Limb (tissue), 2 donors: ENCODE measurements around the gene ATP5MC2.
"Not testable (repeated sequence)": the region's sequence is repeated elsewhere in the genome, so short reads cannot be mapped to it uniquely, and the experiment has no call there.

Experiments used
- DNase-seq, 2 donors: peaks; one replicate each; pipeline ENCODE4 v3.0.0-alpha.2; 2016; ENCODE audit errors: extremely low spot score in 2 of 2

ATP5MC2 gene

DNA sequence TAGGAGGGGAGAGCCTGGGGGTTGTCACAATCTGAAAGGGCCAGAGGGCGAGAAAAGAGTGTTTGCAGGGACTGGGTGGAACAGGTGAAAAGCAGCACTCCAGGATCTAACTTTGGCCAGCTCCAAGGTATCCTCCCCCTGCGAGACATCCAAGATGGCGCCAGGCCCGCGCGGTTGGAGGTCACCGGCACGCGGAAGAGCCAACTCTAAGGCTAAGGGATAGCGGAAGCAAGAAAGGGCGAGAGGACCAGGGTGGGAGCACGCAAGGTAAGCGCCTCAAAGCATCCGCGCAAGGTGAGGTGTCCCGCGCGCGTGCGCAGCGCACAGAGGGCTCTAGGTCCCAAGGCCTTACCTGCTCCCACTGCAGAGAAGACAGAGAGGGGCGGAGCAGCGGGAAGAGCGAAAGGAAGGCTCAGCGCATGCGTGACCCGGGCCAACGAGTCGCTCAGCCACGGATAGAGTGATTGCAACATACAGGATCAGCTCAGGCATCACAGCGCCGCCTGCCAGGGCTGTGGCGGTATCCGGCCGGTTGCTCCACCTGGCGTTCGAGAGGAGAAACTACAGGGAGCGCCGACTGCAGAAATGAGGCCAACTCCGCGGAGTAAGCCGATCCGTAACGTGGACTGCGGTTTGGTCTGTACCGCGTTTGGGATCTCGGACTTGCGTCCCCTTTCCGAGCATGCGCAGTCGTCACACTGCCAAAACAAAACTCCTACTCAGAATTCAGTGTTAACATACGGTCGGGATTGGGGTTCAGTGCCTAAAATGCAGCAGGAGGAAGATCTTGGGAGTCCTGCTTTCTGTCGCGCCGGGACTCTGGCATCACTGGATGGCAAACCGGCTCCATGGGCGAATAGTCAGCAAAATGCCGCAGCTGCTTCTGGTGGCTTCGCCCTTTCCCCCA is at the start of gene ATP5MC2:
Gene ATP5MC2 (minus strand): TSS at position 383 of the 907 bp plus-strand sequence. CDS start 3,469 bp downstream, outside the sequence.
- DNase-seq, result peak; percentile 99 to 100

DNA sequence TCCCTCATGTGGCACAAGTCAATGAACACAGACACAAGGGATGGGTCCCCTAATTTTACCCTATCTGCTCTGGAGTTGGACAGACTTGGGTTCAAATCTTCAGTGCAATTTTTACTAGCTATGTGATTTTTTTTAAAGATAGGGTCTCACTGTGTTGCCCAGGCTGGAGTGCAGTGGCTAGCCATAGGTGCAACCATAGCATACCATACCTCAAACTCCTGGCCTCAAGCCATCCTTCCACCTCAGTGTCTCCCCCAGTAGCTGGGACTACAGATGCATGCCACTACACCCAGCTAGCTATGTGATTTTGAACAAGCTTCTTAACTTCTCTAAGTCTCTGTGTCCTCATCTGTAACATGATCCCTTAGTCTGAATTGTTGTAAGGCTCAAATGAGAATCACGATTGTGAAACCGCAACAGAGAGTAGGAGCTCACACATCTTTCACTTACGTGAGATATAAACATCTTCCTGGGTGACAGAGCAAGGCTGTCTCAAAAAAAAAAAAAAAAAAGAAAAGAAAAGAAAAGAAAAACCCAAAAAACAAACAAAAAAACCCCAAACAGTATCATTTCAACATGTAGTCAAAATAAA is 46.7 kb upstream of the ATP5MC2 start:
- no peak for DNase-seq

DNA sequence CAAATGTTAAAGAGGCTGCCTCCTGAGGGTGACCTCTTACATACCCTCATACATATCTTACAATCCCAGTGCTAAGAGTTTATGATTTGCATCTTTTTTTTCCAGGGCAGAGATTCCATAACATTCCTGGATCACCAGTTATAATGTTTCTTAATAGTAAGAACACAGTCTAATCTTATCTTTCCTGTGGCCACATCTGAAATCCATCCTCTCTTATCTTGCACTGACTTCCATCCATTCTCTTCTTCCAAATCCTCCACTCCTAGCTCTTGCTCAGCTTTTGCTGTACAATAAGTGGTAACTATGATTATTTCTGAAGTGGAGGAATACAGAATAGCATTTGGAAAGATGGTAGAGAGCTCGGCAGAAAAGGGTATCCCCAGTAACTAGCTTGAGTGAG is 45.1 kb upstream of the ATP5MC2 start:
- no peak for DNase-seq

DNA sequence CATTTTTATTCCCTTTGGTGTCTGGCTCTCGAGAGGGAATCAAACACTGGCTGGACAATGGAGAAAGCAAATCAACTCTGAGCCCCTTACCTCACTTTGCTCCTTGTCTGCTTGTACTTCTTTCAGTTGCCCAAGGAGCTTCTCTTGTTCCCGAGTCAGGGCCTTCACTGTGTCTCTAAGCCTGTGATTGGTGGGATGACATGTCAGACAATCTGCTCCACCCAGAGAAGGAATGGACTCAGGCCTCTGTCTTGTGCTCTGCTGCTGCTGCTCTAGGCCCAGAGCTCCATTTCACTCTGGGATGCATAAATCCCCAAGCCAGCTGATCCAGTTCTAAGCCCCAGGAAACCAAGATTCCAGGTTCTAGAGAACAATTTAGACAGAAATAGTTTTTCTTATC is 43.8 kb upstream of the ATP5MC2 start:
- no peak for DNase-seq

DNA sequence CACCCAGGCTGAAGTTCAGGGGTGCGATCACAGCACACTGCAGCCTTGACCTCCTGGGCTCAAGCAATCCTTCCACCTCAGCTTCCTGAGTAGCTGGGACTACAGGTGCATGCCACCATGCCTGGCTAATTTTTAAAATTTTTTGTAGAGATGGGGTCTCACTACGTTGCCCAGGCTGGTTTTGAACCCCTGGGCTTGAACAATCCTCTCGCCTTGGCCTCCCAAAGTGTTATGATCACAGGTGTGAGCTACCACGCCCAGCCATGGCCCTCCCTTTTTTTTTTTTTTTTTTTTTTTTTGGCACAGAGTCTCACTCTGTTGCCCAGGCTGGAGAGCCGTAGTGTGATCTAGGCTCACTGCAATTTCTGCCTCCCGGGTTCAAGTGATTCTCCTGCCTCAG is 42.7 kb upstream of the ATP5MC2 start:
- DNase-seq, result not testable (repeated sequence)

DNA sequence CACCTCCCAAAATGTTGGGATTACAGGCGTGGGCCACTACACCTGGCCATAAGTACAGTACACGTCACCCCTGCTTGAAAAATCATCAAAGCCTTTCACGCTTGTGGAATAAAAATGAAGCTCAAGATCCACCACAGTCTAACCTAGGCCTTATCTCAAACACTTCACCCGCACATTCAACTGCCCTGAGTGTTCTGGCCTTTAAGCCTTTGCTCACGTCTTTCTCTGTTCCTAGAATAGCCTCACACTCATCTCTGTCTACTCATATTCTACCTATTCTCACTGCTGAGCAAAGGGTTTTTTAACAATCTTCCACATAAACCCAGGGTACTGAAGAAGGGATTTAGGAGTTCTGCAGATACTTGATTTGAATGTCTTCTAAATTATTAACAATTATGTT is 41.4 kb upstream of the ATP5MC2 start:
- DNase-seq, result no peak

DNA sequence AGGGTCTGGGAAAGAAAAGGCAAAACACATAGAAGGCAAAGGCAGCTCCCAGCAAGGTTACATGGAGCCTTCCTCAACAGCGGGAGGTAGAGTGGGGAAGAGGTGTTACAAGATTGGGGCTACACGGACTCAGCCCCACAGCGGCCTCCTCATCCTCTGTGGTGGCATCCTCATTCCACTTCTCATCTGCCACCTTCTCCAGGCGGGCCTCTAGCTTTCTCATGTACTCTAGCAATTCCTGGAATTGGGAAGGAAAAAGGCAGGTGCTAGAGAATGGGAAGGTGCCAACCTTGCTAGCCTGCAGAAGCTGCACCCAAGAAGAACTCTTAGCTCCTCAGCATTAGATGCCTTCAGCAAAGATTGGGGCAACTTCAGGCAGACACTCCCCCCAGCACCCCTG is 38.1 kb upstream of the ATP5MC2 start:
- DNase-seq, result no peak

DNA sequence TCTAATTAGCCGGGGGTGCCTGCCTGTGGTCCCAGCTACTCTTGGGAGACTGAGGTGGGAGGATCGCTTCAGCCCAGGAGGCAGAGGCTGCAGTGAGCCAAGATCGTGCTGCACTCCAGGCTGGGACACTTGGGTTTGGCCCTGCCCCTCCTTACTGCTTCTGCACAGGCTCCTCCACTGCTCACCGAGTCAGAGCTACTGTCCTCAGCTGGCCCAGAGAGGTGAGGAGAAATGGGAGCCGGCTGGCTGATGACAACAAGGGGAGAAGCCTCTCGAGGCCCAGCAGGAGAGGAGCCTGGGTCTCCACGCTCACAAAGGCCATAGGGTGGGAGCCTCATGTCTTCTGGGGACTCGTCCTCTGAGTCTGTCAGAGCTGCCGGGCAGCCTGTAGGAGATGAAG is 37.6 kb upstream of the ATP5MC2 start:
- no peak for DNase-seq

DNA sequence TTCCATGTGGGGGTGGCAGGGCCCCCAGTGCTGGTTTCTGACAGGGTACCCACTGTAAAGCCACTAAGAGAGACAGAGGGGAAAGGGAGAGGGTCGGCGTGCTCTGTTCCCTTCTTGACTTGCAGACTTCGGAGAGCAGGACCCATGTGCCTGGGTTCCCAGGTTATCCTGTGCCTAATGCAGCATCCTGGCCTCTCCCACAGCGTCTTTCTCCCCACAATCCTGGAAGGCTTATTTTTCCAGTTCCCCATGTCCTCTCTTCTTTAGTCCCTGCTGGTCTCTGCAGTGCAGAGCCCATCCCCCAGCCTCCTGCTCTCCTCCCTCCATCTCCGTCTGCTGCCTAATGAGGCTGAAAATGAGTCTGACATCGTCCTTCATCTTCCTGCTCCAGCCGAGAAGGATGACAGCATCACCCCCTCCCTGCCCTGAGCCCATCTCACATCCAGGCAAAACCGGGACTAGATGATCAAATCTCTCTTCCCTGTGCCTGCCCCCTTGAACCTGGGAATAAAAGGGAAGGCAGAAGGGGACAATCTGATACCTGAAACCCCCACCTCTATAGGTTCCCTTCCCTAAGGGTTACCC is 36.3 kb upstream of the ATP5MC2 start:
- no peak for DNase-seq

DNA sequence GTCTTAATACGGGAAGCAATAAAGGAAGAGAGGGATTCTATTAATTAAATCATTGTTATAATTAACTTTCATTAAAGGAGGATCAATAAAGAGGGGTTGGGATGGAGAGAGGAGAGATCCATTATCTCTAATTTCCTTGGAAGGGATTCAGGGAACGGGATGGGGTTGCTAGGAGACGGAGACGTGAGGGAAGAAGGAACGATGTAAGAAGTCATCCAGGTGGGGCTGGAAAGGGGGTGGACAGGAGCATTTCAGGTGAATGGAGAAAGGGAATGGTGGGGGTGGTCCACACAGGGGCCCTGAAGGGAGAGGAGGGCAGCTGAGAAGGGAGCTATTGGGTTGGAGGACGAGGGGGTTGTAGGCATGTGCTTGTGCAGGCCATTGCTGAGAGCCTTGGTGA is 34.2 kb upstream of the ATP5MC2 start:
- no peak for DNase-seq

DNA sequence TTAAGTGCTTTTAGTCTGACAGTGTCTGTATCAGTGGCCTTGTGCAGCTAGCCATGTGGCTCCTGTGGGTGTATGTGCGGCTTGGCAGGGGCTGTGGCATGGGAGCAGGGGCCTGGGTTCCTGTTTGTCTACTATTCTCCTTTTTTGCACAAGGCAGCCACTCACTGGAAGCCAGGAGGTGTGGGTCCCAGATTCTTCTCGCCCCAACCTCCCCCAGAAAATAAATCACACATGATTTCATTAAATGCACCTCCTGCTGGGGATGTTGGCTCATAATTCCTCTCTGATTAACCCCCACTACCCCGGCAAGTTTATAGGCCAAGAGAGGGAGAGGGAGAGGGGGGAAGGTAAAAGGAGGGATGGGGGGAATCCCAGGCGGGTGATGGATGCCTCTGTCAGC is 33.8 kb upstream of the ATP5MC2 start:
- DNase-seq, result no peak

DNA sequence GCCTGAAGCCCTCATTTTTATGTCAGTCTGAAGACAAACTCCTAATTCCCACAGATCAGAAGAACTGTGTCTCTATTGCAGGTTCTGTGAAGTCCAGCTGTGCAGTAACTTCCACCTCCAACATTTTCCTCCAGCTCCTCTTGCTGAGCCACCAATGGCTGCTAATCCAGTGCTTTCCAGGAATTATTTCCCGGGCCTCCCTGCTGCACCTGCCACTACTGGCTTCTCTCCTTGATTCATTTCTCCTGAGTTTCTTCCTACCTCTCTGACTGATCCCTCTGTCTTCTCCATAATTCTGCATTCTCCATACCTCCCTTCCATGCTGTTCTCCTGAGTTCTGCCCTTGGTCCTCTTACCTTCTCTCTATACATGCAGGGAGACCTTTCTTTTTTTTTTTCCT is 30.2 kb upstream of the ATP5MC2 start:
- no peak for DNase-seq

DNA sequence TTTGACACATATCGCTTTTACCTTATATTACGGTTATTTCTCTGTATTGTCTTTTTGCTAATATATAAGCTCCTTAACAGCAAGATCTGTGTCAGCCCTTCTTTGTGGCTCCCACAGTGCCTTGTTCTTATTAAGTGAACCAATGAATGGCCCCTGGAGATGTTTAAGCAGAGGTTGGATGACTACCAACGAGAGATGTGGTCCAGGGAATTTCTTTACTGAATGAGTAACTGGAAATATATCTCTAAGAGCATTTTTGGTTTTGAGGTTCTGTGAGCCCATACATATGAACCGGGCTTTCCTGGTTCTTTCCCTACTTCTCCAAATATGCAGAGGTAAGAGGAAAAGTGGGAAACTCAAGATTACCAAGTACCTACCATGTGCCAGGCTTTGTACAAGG is 27.9 kb upstream of the ATP5MC2 start:
- DNase-seq, result no peak

DNA sequence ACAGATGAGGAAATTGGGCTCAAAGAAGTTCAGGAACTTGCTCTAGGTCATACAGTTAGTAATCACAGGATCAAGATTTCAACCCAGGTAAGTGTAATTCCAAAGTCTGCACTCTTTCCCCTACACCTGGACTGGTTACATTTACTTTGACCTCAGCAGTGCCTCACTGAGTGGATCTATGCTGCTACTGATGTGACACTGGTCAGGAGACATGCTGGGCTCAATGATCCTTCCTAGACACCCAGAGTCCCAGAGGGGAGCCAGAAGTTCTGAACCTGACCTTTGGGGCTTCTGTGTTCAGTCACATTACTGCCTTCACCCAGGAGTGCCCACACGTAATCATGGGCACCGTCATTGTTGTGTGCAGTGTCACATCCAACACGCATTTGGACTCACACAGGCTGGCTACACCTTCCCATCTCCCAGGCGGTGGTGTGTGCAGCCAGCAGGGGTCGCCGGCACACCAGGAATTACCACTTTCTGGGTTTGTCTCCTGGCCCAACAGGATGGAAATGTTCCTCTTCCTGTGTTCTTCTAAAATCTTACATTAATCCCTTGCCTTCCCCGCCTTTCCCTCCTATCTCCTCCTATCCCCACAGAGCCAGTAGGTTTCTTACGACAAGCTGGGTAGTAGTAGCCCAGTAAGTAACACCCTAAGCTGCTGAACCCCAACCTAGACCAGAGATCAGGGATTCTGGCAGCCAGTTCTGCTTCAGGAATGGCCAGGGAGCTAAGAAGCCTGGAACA is 25.8 kb upstream of the ATP5MC2 start:
- DNase-seq, result peak; percentile 75 to 90

DNA sequence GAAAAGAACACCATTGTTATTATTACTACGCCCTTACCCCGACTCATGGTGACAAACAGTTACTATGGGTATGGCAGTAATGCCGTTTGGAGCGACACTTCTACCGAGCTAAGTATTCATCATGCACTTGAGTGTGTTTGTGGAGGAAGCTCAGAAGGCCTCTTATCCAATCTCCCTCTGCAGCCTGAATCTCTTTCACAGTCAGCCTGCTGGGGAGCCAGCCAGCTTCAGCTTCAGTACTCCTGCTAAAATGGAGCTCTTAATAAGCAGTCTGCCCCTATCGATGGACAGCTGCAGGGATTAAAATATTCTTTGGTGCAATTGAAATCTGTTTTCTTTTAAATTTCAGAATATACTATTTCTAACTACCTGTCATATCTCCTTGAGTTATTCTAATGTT is 24.7 kb upstream of the ATP5MC2 start:
- no peak for DNase-seq

DNA sequence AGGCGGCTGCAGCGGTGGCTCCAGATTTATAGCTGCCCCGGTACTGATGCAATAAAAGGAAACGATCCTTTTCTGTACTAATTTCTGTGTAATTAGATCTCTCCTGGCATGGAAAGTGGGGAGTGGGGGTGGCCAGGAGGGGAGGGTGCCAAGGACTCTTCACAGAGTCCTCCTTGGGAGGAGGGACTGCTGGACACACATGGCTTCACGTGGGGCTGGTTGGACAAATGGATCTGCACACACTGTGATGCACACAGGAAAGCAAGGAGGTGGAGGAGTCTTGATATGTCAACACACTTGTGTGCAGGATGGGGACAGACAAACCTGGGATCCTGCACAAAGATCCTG is 23.8 kb upstream of the ATP5MC2 start:
- no peak for DNase-seq

DNA sequence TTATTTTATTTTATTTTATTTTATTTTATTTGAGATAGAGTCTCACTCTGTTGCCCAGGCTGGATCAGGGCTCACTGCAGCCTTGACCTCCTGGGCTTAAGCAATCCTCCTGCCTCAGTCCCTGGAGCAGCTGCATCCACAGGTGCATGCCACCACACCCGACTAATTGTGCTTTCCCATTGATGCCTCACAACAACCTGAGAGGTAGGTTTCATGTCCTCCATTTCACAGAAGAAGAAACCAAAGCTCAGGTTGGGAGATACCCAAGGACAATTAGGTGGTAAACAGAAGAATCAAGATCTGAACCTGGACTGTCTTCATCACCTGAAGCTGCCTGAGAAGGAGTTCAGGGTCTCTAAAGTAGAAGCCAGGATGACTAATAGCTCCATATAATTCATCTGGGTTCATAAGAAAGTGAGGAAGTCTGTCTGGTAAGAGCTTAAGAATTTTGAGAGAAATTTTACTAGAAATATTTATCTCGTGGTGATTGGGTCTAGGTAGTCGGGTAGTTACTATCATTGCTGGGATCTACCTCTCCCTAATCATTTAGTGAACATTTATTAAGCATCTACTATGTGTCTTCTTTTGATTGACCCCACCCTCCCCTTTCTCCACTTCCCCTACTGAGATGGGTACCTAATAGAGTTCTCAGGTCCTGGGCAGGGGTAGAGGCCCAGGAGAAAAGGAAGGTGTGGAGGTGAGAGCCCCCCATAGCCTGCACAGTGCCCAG is 23.2 kb upstream of the ATP5MC2 start:
- DNase-seq, result no peak

DNA sequence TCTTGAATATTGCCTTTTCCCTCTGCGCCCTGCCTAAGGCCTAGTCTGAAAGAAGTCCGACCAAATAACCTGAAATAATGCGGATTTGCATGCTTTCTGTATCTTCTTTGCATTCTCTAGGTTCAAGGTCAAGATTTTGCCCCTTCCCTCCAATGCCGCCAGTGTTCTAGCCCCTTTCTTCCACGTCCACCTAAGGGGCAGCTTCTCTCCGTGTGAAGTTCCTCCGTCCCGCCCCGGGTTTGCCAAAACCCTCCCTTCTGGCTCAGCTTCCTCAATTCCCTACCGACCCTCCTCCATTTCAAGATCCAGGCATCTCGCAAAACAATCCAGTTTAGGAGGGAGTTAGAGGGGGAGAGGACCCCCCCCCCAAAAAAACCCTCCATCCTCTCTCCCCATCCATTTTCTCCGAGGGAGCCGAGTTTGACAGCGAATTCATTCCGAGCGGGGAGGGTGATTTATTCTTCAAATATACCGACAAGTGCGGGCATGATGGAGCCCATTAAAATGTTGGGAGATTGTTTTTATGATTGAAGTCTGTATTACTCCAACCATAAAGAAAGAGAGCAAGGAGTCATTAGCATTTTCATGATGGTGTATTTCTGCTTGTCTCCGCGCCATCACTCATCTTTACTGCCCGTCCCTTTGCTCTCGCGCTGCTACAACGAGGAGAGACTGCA is 20.9 kb upstream of the ATP5MC2 start:
- no peak for DNase-seq

DNA sequence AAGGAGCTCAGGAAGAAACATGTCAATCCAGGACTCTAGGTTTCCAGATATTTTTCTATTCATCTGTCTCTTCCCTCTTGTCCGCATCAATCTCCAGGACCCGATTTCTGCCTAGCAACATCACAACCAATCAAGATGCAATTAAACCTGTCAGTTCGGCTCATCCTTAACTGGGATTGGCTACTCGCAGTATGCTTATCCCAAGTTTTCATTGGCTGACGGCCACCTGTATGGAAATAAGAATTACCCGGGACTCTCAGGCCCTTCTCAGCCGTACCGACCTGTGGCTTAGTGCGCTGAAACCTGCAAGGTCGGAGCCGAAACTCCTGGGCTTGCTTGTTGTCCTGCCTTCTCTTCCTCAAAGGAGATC is 20.4 kb upstream of the ATP5MC2 start:
- peak; percentile 74 to 75 for DNase-seq

DNA sequence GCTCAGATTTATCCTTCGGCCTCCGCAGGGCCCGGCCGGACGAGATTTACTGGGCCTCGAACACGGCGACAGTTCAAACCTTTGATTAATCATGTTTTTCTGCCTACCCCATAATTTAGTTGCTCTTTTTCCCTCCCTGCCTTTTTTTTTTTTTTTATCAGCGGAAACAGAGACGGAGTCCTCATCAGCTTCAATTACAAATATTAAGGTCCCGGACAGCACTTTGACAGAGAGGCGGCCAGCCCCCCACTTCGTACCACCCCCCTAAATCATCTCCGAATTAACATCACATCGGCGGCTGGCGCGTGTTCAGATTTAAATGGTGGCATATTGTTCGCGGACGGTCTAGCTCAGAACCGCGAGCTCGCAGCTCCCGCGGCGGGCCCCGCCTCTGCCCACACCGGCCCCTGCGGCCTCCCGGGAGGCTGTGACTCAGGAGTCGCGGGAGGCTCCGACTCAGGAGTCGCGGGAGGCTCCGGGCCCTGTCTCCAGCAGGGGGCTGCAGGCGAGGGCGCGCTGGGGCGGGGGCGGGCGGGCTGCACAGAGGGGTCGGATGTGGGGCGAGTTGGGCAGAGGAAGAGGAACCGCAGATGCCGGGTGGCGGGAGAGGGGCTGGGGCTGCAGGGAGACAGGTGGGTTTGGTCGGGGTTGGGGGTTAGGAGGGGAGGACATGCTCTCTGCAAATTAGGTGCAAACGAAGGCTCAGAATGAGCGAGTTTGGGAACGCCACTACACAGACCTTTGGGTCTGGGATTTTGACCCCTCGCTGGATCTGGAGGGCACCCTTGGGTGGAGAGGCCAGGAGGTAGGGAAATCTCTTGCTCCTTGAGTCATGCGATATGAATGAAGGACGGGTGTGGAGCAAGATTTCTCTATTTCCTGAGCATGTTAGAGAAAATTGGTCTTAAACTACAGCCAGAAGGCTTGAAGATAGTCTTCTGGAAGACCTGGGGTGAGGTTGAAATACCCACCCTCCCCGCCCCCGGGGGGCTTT is 19.6 kb upstream of the ATP5MC2 start:
- peak in 1 of 2 donors; percentile 72 for DNase-seq
